OCI-M2 (cell line): ENCODE results near the gene GP5.

Experiments
- DNase-seq: peaks from one replicate; lab custom pipeline; 2025; ENCODE audit not compliant: unreplicated experiment; lab: John Stamatoyannopoulos, UW

GP5 gene

GRCh38 chr3:194399166-194399565, at the start of gene GP5:
GP5 (minus strand) TSS chr3:194399266; CDS start chr3:194398282, 984 bp downstream.
- no peak for DNase-seq

DNA sequence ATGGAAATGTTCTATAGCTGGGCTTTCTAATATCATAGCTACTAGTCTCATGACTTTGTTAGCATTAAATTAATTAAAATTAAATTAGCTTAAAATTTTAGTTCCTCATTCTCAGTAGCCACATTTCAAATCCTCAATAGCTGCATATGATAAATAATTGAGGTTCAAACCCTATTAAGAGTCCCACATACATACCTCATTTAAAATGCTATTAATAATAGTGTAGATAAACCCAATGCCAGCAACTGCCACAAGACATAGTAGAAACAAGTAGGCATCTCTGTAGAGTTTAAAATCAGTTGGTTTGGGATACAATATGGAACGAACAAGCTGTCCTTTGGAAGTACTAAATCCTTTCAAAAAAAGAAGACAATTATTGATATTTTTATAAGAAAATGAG, 48.6 kb upstream of the GP5 start:
- no peak for DNase-seq

DNA sequence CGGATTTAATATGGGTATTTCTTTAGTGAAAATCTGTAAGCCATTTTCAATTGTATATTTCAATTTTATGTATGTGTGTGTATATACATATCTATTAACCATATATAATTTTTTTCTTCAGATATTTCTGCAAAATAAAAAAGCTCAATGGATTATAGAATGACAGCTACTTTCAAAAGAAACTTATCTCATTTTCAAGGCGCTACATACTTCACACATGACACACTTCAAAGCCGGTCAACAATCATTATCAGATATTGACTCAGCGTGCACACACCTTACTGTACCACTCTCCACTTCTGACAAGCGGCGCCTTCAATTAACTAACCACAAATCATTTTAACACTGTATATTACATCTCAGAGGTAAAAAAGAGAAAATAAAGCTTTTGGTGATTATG, 48.1 kb upstream of the GP5 start:
- no peak for DNase-seq

DNA sequence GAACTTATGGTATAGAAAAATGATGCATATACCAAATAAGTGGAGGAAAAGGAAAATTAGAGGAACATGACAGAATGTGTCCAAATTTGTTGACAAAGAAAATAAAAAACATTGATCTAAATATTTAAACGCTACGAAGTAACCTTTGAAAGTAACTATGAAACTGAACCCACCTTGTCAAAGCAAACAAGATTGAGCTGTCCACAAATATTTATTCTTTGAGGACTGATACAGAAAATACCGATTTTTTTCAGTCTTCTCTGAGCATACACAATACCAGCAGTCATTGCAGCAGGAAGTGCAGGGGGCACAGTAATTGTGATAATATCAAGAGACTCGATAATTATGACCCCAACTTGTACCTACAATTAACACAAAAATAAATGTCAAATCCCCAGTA, 47.7 kb upstream of the GP5 start:
- DNase-seq = no peak

GRCh38 chr3:194446172-194446571, 47.1 kb upstream of the GP5 start:
- no peak for DNase-seq

GRCh38 chr3:194443901-194444300, 44.8 kb upstream of the GP5 start:
- no peak for DNase-seq

GRCh38 chr3:194440756-194441155, 41.7 kb upstream of the GP5 start:
- no peak for DNase-seq

DNA sequence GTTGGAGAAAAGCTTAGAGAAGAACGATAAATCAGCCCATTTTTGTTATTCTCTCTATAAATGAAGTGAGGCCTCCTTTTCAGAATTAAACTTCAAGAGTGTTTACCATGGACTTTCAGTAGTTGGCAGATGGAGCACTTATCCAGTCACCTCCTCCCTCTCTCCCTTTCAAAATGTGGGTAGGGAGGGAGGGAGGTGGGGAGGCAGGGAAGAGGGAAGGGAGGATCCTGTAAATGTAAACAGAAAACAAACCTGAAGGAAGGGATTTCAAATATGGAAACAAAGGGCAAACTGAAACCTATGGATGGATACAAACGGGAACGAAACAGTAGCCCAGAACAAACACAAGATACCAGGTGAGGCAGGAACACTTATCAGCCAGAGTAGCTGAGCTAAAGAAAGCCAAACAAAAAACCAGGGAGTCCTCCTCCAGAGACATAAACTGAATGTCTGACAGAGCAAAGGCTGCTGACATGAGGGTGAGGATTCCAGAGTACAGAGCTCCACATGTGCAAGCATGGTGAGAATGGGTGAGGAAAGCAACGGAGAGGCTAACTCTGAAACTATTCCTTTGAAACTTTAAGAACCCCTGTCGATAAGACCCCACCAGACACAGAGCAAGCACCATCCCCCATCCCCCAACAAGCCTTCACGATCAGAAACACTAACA, 41.0 kb upstream of the GP5 start:
- no peak for DNase-seq

DNA sequence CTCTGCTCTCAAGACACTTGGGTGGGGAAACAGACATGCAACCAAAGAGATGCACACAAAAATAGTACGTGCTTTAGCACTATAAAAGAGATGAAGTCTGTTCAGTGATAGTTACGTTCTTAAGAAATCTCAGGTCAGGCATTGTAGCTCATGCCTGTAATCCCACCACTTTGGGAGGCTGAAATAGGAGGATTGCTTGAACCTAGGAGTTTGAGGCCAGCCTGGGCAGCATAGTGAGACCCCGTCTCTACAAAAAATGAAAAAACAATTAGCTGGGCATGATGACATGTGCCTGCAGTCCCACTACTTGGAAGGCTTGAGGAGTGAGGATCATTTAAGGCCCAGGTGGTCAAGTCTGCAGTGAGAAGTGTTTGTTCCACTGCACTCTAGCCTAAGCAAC, 35.4 kb upstream of the GP5 start:
- DNase-seq = no peak

DNA sequence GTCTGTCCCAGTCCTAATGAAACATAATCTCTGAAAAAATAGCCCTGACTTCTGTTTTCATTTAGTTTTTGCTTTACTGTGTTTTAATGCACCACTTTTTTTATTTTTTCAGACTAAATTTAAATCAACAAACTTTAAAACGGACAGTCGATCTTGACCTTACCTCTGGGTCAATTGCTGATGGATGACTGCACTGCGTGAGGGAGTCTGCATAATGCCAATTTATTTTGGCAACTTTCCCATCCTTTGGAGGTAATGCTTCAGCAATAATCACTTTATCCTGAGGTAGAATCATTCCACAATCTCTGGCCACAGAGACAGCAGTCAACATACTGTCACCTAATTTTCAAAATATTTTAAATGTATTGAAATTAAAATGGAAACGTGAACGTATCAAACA, 32.5 kb upstream of the GP5 start:
- DNase-seq = no peak

- no peak for DNase-seq
These were observed 26.3 kb upstream of the GP5 start for GRCh38 chr3:194425399-194425798.

GRCh38 chr3:194424953-194425352, 25.9 kb upstream of the GP5 start:
- no peak for DNase-seq

GRCh38 chr3:194424373-194424772, 25.3 kb upstream of the GP5 start:
- no peak for DNase-seq

GRCh38 chr3:194423317-194423716, 24.3 kb upstream of the GP5 start:
- no peak for DNase-seq

DNA sequence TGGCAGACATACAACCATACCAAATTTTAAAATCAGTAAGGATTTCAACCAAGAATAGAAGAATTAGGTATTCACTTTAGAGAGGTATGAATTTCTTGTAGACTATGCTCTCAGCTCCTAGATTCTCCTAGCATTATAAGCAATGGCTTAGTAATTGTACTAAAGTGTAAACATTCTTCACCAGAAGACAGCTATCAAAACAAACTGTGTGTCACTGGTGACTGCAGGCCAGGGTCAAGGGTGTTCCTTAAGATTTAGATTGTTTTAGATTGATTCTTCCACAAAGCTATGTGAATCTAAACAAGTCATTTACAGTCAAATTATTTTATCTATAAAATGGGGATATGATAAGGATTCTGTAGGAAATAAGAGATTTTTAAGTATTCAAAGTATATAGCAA, 23.1 kb upstream of the GP5 start:
- no peak for DNase-seq

DNA sequence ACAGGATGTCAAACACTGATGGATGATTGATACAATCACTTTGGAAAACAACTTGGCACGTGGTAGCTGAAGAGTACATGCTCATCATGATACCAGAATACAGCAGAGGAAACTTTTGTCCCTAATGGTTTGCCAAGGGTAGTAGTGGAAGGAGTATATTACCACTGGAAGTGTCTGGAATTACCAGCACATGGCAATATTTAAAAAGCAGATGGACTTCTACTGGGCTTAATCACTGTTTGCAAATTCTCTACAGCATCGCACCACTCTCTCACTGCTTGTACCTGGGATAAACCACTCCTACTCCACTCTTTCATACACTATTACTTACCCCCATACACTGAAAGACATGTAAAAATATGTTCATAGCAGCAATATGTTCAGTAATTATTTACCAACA, 19.6 kb upstream of the GP5 start:
- DNase-seq = no peak

GRCh38 chr3:194407423-194407822, 8.4 kb upstream of the GP5 start:
- no peak for DNase-seq

- no peak for DNase-seq
These were observed 6.7 kb upstream of the GP5 start for GRCh38 chr3:194405766-194406165.

- DNase-seq = no peak
These were observed 5.5 kb upstream of the GP5 start for GRCh38 chr3:194404365-194405140.

DNA sequence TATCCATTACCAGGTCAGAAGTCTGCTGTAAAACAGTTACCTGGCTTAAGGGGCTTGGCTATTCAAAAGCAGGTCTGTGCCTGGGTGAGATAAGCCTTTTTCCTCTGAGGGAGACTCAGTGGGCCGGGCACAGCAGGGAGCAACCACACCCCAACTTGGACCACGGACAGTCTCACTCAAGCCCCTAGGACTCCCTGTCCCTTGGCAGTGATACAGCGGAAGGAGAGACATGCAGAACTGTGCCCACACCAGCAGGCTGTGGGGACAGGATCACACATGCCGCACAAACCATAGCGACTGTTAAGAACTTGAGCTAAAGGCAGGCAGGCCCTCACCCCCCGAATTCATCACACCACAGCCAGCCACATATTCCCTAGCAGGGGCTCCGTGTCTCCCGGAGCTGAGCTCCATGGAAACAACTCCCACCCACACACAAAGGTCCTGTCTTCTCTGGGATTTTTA, 2.8 kb upstream of the GP5 start:
- no peak for DNase-seq

DNA sequence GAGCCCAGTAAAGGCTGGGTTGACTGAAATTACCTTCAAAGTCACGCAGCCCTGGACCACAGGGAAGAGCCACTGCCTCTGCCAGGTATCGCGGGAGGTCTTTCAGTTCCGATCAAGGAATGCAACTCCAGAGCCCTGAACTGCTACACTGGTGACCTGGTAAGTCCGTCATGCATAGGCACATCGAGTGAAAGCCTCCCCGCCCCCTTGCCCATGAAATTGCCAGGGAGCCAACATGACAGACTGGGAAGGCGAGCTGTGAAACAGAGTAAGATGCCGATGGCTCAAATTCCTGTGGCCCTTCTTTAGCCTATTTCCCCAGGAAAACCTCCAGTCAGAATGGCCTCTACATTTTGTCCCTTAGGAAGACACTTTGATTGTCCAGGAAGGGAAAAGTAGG, 2.3 kb upstream of the GP5 start:
- DNase-seq = no peak

DNA sequence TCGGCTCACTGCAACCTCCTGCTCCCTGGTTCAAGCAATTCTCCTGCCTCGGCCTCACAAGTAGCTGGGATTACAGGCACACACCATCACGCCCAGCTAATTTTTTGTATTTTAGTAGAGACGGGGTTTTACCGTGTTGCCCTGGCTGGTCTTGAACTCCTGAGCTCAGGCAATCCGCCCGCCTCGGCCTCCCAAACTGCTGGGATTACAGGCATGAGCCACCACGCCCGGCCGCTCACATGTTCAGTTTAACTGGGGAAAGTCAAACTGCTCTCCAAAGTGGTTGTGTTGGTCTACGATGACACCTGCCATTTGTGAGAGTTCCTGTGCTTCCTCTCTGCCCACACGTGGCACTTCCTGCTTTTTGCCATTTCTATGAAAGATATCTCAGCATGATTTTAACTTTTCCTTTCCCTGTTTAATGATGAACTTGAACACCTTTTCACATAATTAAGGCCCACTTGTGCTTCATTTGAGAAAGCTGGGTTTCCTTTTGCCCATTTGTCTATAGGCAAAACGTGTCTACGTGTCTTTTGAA, 877 bp upstream of the GP5 start:
- no peak for DNase-seq
